Natural killer cell treated with Interleukin-12 subunit alpha and Interleukin-12 subunit beta and Interleukin-15 and Interleukin-18, amount 100 ng/mL, for 72 hours (primary cell): Measurements from ENCODE around the gene STRA6. TPM values are rescaled to one million over a fixed set of nuclear protein-coding genes. Genes with fewer than 3 reads are reported as not detected.

ENCODE experiments used
- total RNA-seq, 2 donors: library from RNA; stranded (reverse); gene quantifications; one replicate each; pipeline ENCODE4 v1.2.3, GENCODE V29; 2022

The STRA6 gene
- total RNA-seq, 2 donors from 2014 or later: not detected

Other genes starting within 250 kb of the STRA6 start
- gene STOML1, start 210.5 kb downstream of the STRA6 start, total RNA-seq: 10 to 100 TPM; 14.3 to 17.9 TPM
- gene PML, start 208.1 kb downstream of the STRA6 start, total RNA-seq: 10 to 100 TPM; 62.6 to 72.3 TPM
- not detected for gene GOLGA6A, start 120.2 kb downstream of the STRA6 start, total RNA-seq
- not detected for gene ISLR2, start 72.2 kb downstream of the STRA6 start, total RNA-seq
- gene ISLR, start 29.1 kb downstream of the STRA6 start, total RNA-seq: not detected
- not detected for gene CCDC33, start 33.5 kb upstream of the STRA6 start, total RNA-seq
- 1 to 10 TPM in 1 of 2 donors, not detected in 1; 1.0 TPM for gene CYP11A1, start 164.9 kb upstream of the STRA6 start, total RNA-seq
- 10 to 100 TPM; 32.1 to 40.8 TPM for gene SEMA7A, start 231.2 kb upstream of the STRA6 start, total RNA-seq